Measurements from ENCODE around the gene EXOSC6. TPM values are rescaled to one million over a fixed set of nuclear protein-coding genes. Genes with fewer than 3 reads are reported as not detected.
"Not testable (repeated sequence)": the region's sequence is repeated elsewhere in the genome, so short reads cannot be mapped to it uniquely, and the experiment has no call there.

Gene EXOSC6
- total RNA-seq, 1 donor from 2014 or later: 15.1 TPM

- ATAC-seq: no peak
These were observed 2.6 kb upstream of the EXOSC6 start for GRCh38 chr16:70254180-70254964.

DNA sequence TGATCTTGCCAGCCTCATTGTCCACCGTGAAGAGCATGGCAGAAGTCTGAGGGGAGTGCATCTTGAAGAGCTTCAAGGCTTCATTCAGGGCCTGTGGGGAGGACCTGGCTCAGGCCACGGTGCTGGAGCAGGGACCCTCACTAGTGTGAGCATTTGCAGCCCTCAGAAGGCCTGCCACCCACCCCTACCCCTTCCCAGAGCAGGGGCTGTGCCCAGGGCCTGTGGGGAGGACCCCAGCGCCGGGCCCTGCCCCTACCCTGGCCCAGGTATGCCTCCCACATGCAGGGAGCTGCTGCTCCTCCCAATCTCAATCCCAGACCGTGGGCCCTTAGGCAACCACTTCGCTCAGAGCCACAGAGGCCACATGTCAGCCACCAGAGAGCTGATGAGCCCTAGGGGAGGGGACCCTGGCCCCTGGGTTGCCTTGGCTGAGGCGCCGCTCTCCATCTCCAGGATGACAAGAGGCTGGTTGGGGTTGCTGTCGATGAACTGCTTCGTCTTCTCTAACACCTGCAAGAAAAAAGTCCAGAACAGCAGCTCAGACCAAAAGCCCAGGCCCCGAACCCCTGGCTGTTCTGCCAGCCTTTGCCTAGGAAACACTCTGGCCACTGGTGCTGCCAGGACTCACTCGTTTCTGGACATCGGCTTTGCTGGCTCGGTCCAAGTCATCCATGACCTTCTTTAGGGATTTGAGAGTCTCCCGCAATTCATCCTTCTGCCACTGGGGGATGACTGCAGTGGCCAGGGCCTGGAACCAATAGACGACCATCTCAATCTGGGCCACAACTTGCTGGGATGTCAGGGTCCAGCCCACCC, 1.8 kb upstream of the EXOSC6 start:
- no peak for ATAC-seq

GRCh38 chr16:70252355-70252988, 732 bp upstream of the EXOSC6 start:
- ATAC-seq: no peak

DNA sequence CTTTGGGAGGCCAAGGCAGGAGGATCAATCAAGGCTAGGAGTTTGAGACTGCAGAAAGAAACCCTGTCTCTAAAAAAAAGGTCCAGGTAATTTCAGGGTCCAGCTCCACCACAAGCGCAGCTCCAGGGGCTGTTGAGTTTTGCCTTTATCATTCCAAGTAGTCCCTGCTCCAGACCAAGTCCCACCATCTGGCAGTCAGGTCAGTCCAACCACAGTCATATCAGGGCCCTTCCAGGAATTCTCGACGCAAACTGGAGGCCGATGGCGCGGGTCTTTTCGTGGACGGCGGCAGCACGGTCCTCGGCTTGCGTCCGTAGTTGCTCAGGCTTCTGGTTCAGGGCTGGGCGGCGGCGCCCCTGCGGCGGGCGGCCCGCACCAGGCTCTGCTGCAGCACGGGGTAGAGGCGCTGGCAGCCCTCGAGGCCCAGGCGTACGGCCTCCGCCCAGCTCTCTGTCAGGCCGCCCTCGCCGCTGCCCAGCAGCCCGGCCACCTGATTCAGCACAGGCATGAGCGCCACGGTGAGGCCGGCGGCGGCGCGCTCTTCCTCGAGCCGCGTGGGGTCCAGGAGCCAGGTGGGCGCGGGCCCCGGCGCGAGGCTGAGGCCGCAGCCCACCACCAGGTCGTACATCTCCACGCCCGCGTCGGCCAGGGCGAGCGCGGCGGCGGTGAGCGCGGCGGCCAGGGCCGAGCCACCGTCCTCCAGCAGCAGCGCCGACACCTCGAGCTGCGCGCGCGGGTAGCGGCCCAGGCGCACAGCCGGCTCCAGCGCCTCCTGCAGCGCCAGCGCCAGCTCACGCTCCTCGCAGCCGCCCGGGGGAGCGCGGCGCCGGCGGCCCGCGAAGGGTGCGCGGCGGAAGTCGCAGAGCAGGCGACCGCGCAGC, 752 bp downstream of the EXOSC6 start:
- peak; percentile 69 for ATAC-seq

GRCh38 chr16:70249697-70250096, 2.0 kb downstream of the EXOSC6 start:
- not testable (repeated sequence) for ATAC-seq

DNA sequence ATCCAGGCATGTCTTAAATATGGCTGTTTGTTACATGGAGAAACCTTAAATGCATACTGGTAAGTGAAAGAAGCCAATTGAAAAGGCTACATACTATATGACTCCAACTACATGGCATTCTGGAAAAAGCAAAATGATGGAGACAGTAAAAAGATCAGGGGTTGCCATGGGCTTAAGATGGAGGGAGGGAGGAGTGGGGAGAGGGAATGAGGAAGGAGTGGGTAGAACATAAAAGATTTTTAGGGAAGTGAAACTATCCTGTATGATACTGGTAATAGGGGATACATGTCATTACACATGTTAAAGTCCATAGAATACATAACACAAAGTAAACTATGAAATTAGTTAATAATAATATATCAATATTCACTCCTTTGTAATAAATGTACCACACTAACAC, 13.0 kb downstream of the EXOSC6 start:
- not testable (repeated sequence) for ATAC-seq

DNA sequence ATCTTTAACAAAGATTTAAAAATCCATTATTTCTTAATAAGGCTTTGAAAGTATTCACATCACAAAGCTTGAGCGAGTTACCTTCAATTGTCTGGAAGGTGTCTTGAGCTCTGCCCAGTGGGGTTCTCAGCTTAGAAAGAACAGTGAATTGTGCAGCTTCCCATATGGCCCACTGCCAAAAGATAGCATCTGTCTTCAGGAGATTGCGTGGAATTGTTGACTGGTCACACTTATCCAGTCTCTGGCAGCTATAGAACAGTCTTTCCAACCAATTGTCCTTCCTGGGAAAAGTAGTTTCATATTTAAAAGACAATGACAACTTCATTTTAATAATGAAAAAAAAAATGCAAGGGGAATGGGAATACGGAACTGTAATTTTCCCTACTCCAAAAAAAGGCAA, 19.9 kb downstream of the EXOSC6 start:
- ATAC-seq: not testable (repeated sequence)

DNA sequence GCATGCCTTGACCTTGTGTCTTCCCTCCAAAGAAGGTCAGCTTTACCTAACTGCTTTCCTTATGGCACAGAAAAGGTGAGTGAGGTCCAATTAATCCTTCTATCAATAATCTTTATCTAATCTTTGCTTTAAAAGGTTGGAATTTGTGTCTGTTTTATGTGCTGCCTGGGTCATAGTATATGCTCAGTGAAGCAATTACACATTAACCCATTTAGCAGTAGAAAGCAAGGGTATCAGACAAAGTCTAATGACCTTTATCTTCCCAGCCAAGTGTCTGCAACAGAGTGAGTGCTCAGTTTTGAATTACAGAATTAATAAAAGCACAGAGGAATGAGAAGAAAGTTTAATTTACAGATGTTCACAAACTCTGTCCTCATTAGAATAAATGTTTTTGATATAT, 25.7 kb downstream of the EXOSC6 start:
- ATAC-seq: not testable (repeated sequence)

GRCh38 chr16:70225430-70225829, 26.3 kb downstream of the EXOSC6 start:
- not testable (repeated sequence) for ATAC-seq

- not testable (repeated sequence) for ATAC-seq
These were observed 27.1 kb downstream of the EXOSC6 start for GRCh38 chr16:70224645-70225044.

GRCh38 chr16:70223971-70224513, 27.7 kb downstream of the EXOSC6 start:
- ATAC-seq: not testable (repeated sequence)

DNA sequence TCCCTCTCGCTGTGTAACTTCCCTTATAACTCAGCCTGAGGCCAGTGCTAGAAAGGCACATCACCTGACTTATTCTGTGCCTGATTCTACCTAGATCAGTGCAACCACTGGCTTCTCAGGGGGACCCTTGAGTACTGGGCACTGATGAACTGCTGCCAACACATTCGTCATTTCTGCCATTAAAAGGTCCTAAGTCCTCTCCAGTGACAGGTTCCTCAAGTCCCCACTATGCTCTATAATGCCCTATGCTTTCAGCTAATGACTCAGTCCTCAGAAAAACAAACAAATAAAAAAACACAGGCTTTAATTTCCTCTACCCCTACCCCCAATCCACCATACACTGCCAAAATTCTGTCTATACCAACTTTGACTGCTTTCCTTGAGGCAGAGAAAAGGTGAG, 28.5 kb downstream of the EXOSC6 start:
- ATAC-seq: not testable (repeated sequence)

GRCh38 chr16:70222574-70222973, 29.2 kb downstream of the EXOSC6 start:
- ATAC-seq: not testable (repeated sequence)

DNA sequence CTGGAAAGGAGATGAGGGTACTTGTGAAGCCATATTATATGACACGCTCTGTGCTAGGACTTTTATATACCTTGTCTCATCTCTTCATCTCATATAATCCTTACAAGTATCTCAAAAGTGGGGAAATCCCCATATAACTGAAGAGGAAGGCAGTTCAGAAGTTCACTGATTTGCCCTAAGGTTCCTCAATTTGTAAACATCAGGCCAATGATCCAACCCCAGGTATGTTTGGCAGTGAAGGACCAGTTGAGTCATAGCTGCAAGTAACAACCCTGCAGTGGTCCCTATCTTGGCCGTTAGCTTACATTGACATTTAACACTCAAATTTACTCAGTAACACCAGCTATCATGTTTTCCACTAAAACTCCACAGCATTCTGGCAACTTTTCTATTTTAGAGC, 33.2 kb downstream of the EXOSC6 start:
- ATAC-seq: not testable (repeated sequence)

GRCh38 chr16:70206382-70206781, 45.4 kb downstream of the EXOSC6 start:
- ATAC-seq: not testable (repeated sequence)

- not testable (repeated sequence) for ATAC-seq
These were observed 46.9 kb downstream of the EXOSC6 start for GRCh38 chr16:70204668-70205405.

GRCh38 chr16:70204010-70204409, 47.7 kb downstream of the EXOSC6 start:
- not testable (repeated sequence) for ATAC-seq

GRCh38 chr16:70203508-70203907, 48.2 kb downstream of the EXOSC6 start:
- not testable (repeated sequence) for ATAC-seq

DNA sequence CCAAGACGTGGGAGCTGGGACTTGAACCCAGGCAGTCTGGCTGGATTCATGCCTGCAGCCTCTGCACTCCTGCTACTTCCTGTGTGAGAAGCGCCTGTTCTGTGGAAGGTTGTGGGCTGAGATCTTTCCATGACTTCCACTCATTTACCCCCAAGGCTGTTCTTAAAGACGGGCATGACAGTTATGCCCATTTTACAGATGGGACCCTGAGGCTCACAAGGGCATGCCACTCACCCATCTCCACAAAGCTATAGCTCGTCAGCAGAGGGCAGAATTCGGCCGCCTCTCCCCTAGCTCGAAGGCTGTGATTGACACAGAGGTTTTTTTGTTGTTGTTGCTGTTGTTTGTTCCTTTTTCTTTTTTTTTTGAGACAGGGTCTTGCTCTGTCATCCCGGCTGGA, 51.7 kb downstream of the EXOSC6 start:
- not testable (repeated sequence) for ATAC-seq

GRCh38 chr16:70199170-70199569, 52.6 kb downstream of the EXOSC6 start:
- not testable (repeated sequence) for ATAC-seq

DNA sequence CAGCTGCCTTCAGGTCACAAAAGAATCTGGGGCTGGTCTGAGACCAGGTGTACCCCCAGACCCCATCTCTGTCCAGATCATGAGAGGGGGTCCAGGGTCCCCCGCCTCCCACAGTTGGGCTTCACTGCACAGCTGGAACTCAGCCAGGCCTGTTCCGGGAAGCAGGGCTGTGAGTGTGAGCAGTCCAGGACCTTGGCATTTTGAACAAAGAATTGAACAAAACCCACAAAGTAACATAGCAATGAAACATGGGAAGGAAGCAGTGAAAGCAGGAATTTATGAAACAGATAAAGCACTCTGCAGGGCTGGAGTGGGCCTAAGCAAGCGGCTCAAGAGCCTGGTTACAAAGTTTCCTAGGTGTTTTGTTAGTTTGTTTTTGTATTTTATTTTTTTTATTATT, 53.1 kb downstream of the EXOSC6 start:
- ATAC-seq: peak; percentile 25

All from esophagus mucosa (tissue), 1 donor.